GM10266 (cell line): ENCODE measurements around the gene MT2A.

ENCODE experiments used
- DNase-seq: peaks from one replicate; pipeline ENCODE4 v3.0.0; 2012; ENCODE audit errors: extremely low spot score
- TF ChIP-seq, protein P1 (sequence below): IDR thresholded peaks from 2 replicates; pipeline ENCODE4 v1.5.1; 2012; ENCODE audit warnings: mild to moderate bottlenecking, low read depth; ENCODE audit not compliant: control insufficient read depth, insufficient read depth; ENCODE audit errors: missing control alignments

MT2A gene

DNA sequence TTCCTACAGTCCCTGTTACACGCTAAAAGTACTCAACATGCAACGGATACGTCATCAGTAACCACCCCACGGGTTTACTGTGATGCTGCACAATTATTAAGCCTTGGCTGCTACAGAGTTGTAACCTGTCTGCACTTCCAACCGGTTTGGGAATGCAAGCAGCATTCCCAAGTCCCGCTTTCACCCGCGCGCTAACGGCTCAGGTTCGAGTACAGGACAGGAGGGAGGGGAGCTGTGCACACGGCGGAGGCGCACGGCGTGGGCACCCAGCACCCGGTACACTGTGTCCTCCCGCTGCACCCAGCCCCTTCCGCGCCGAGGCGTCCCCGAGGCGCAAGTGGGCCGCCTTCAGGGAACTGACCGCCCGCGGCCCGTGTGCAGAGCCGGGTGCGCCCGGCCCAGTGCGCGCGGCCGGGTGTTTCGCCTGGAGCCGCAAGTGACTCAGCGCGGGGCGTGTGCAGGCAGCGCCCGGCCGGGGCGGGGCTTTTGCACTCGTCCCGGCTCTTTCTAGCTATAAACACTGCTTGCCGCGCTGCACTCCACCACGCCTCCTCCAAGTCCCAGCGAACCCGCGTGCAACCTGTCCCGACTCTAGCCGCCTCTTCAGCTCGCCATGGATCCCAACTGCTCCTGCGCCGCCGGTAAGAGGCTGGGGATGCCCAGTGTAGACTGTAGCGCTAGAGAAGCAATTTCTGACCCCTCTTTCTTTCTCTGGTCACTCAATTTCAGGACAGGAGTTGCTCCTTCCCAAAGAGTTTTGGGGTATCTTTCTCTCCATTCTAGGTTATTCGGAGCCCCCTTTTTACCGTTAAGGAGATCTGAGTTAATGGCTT is at the start of gene MT2A:
Gene MT2A (plus strand): TSS at position 542 of the 833 bp plus-strand sequence. CDS start 72 bp downstream, at position 614.
- TF ChIP-seq, protein P1, sequence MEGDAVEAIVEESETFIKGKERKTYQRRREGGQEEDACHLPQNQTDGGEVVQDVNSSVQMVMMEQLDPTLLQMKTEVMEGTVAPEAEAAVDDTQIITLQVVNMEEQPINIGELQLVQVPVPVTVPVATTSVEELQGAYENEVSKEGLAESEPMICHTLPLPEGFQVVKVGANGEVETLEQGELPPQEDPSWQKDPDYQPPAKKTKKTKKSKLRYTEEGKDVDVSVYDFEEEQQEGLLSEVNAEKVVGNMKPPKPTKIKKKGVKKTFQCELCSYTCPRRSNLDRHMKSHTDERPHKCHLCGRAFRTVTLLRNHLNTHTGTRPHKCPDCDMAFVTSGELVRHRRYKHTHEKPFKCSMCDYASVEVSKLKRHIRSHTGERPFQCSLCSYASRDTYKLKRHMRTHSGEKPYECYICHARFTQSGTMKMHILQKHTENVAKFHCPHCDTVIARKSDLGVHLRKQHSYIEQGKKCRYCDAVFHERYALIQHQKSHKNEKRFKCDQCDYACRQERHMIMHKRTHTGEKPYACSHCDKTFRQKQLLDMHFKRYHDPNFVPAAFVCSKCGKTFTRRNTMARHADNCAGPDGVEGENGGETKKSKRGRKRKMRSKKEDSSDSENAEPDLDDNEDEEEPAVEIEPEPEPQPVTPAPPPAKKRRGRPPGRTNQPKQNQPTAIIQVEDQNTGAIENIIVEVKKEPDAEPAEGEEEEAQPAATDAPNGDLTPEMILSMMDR = no peak

DNA sequence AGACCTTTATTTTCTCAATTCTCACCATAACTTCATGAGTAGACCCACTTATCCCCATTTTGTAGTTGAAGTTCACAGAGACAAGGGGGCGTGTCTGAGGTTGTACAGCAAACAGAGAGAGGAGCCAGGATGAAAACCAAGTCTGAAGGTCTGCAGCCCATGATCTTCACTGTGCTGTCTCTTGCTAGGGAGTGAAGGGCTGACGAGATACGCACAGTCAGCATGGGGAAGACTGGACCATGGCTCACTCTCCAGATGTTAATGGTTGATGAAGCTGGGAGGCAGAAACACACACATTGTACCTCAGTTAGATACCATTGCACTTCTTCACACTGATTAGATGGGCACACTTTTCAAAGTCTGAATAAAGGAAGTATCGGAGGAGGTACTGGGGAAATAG is 49.3 kb upstream of the MT2A start:
- DNase-seq = no peak
- TF ChIP-seq, protein P1 = no peak

More for the DNA sequence above, at the start of gene MT2A:
- DNase-seq = peak; percentile 94

DNA sequence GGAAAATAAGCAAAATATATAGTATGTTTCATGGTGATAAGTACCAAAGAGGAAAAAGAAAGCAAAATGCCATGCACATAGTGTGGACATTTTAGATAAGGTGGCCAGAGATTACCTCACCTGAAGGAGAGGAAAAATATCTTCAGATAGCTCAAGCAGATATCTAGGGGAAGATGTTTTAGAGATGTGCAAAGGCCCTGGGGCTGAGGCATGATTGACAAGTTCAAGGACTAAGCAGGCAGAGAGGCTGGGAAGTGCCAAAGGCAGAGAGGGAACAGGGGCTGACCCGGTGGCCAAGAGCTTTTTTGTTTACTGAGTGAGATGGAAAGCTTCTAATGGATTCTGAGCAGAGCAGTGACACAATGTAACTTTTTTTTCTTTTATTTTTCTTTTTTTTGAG is 47.9 kb upstream of the MT2A start:
- TF ChIP-seq, protein P1 = no peak
- no peak for DNase-seq

DNA sequence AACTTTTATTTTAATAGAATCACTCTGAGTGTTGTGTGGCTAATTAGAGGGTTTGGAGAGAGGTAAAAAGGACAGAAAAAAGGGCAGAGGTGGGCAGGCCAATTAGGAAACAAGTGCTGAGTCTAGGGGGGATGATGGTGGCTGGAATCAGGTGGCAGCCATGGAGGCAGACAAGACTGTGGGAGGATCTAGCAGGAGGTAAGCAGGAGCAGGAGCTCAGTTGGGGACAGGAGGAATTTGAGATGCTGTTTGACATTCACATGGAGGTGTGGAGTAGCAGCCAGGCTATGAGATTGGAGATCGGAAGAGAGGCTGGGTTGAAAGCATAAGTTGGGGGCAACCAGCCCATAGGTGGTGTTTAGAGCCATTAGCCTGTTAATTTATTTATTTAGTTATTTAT is 47.3 kb upstream of the MT2A start:
- TF ChIP-seq, protein P1 = no peak
- no peak for DNase-seq

DNA sequence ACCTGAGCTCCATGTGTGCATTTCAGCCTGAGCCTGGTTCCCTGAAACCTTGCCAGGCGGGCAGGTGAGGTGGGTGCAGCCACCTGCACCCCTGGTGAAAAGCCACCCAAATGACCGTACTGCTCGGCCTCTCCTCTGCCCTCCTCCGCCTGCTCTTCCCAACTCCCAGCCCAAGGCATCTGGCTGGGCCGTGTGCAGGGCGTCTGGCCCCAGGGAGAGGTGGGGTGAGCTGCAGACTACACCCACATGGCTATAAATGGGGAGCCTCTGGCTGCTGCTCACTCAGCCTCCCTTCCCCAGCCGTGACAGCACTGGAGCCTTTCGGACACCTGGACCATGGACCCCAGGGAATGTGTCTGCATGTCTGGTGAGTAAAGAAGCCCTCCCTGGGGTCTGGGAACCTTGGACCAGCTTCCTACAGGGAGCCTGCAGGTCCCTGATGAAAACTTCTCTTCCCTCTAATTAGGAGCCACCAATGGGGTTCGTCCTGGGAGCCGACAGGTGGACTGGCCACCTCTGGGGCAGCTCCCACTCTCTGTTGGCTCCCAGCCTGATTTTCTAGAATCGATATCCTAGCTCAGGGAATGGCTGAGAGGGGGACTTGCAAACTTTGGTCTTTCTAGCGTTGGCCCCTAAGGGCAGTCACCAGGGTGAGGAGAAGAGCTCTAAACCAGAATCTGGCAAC is 43.4 kb upstream of the MT2A start, which contains the start of gene MT4:
Gene MT4 (plus strand): TSS at position 281 of the 685 bp plus-strand sequence. CDS start 56 bp downstream, at position 337.
- no peak for DNase-seq
- TF ChIP-seq, protein P1 = no peak

DNA sequence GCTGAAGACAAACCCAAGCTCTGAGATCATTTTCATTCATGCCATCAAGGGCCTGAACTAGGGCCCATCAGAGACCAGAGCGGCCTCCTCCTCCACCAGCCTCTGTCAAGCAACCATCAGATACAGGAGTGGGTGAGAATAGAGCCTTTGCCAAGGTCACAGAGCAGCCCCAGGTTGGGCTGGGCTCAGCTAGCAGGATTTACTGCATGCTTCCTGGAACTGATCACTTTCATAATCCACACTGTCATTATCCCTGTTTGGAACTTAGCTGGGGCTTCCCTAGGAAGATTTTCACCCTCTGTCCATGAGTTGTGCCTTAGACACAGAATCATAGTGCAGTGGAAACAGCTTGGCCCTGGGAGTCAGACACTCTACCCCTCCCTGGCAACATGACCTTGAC is 38.4 kb upstream of the MT2A start:
- TF ChIP-seq, protein P1 = no peak
- no peak for DNase-seq

DNA sequence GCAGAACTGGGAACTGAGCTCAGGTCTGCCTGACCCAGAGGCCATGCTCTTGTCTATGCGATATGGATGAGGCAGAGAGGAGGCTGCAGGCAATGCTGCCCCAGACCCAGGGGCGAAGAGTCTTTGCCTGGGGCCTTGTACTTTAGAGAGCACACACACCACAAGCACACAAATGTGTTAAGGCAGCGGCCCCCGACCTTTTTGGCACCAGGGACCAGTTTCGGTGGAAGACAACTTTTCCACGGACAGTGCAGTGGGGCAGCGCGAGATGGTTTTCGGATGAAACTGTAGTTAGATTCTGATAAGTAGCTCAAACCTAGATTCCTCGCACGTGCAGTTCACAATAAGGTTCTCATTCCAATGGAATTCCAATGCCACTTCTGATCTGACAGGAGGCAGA is 36.9 kb upstream of the MT2A start:
- DNase-seq = no peak
- TF ChIP-seq, protein P1 = no peak
